Caco-2 (cell line): ENCODE measurements around the gene UBR3. TPM values are rescaled to one million over a fixed set of nuclear protein-coding genes. Genes with fewer than 3 reads are reported as not detected.
"Not testable (repeated sequence)": the region's sequence is repeated elsewhere in the genome, so short reads cannot be mapped to it uniquely, and the experiment has no call there.

Experiments used
- BruUV-seq: library from RNA; stranded (reverse); fragments of 400-500 nt; replicated peaks from 2 replicates; lab custom pipeline; 2021; lab: Mats Ljungman, UMichigan
- CTCF ChIA-PET: fragments of 300-600 bp; sonication (Branson Sonifier 250); formaldehyde crosslinking; loops from one replicate; lab custom pipeline; 2022; ENCODE audit warnings: antibody characterized with exemption; lab: Charles Lee
- POLR2A ChIA-PET: fragments of 300-600 bp; sonication (Branson Sonifier 250); formaldehyde crosslinking; loops from one replicate; lab custom pipeline; 2022; ENCODE audit warnings: antibody characterized with exemption; lab: Charles Lee
- DNase-seq, 2 experiments: peaks; one replicate each; pipeline versions ENCODE4 v3.0.0 to v3.0.0-alpha.2; 2020 to 2022
- H3K27me3 ChIP-seq: replicated peaks from 2 replicates; pipeline ENCODE4 v1.6.0; 2011; ENCODE audit warnings: low read length; ENCODE audit not compliant: control insufficient read depth, insufficient read depth
- H3K36me3 ChIP-seq: 2 replicates; pipeline ENCODE4 v1.5.1; 2011; ENCODE audit warnings: low read length; ENCODE audit not compliant: control insufficient read depth, insufficient read depth
- H3K4me1 ChIP-seq: fragments of 250-450 bp; sonication (Bioruptor Pico); 2 replicates; pipeline ENCODE4 v1.5.1; 2020; ENCODE audit warnings: mild to moderate bottlenecking
- H3K4me3 ChIP-seq: 2 replicates; pipeline ENCODE4 v1.5.1; 2011; ENCODE audit warnings: low read depth, mild to moderate bottlenecking, control low read depth, low read length
- H3K9me3 ChIP-seq: fragments of 250-450 bp; sonication (Bioruptor Pico); 2 replicates; pipeline ENCODE4 v1.5.1; 2020; ENCODE audit warnings: mild to moderate bottlenecking, moderate library complexity
- H3K27ac Mint-ChIP-seq: one replicate; pipeline ENCODE4 v1.8.0; 2022; ENCODE audit warnings: mixed read lengths; ENCODE audit not compliant: unreplicated experiment
- H3K27me3 Mint-ChIP-seq: one replicate; pipeline ENCODE4 v1.8.0; 2022; ENCODE audit warnings: mixed read lengths; ENCODE audit not compliant: insufficient read depth, unreplicated experiment
- H3K36me3 Mint-ChIP-seq: one replicate; pipeline ENCODE4 v1.8.0; 2022; ENCODE audit warnings: mild to moderate bottlenecking, mixed read lengths; ENCODE audit not compliant: insufficient read depth, unreplicated experiment
- H3K4me1 Mint-ChIP-seq: one replicate; pipeline ENCODE4 v1.8.0; 2022; ENCODE audit warnings: low read depth, mixed read lengths; ENCODE audit not compliant: unreplicated experiment
- H3K4me3 Mint-ChIP-seq: one replicate; pipeline ENCODE4 v1.8.0; 2022; ENCODE audit warnings: mild to moderate bottlenecking, moderate library complexity, mixed read lengths; ENCODE audit not compliant: unreplicated experiment
- H3K9me3 Mint-ChIP-seq: one replicate; pipeline ENCODE4 v1.8.0; 2022; ENCODE audit warnings: mixed read lengths; ENCODE audit not compliant: unreplicated experiment
- CTCF ChIP-seq, 2 experiments: fragments of 200-600 bp in 1 of 2; IDR thresholded peaks; 1 replicate in 1 of 2; 2 replicates in 1 of 2; pipeline versions ENCODE4 v1.5.1 to v1.8.0; 2011 to 2022; ENCODE audit warnings: antibody characterized with exemption in 1 of 2, control low read depth in 1 of 2, inconsistent platforms in 1 of 2, low read depth in 1 of 2, low read length in 1 of 2, mild to moderate bottlenecking in 1 of 2, moderate library complexity in 1 of 2; ENCODE audit not compliant: insufficient read depth in 1 of 2, severe bottlenecking in 1 of 2, unreplicated experiment in 1 of 2
- intact Hi-C: fragments of 100-400 bp; cut with micrococcal nuclease; formaldehyde crosslinking; loops from one replicate; pipeline ENCODE4 v1.10.0; 2022; ENCODE audit not compliant: unreplicated experiment
- total RNA-seq: library from RNA; stranded (reverse); gene quantifications from 2 replicates; pipeline ENCODE4 v1.2.3, GENCODE V29; 2022

The UBR3 gene
- total RNA-seq, 1 experiment from 2014 or later: 35.7 TPM

GRCh38 chr2:169806586-169806985 lies 20.7 kb upstream of the UBR3 start:
- Mint-ChIP-seq H3K4me3 (no peak overlapping the region), H3K27ac (no peak overlapping the region), H3K4me1 (no peaks in the 10 kb centered on the region), H3K9me3 (no peaks in the 10 kb centered on the region), H3K27me3 (no peaks in the 10 kb centered on the region), H3K36me3 (peaks cover 81% of the 10 kb centered on the region)
- no peaks in the 10 kb centered on the region; the same call in 1 of the 2 replicates for H3K36me3 ChIP-seq
- intact Hi-C loops: no loop called here
- DNase-seq: no peak
- H3K4me1 ChIP-seq: no peaks in the 10 kb centered on the region
- TF ChIP-seq CTCF (IDR thresholded peaks at IDR 0.05; ENCODE audit: insufficient read depth in 1 of 2, low read depth in 1 of 2, low read length in 1 of 2, severe bottlenecking in 1 of 2, unreplicated experiment in 1 of 2): no peak
- no TSS peak for BruUV-seq
- H3K27me3 ChIP-seq: no peaks in the 10 kb centered on the region
- CTCF ChIA-PET: no interaction called here
- H3K9me3 ChIP-seq: no peaks in the 10 kb centered on the region
- POLR2A ChIA-PET: no interaction called here
- no peak overlapping the region for H3K4me3 ChIP-seq

DNA sequence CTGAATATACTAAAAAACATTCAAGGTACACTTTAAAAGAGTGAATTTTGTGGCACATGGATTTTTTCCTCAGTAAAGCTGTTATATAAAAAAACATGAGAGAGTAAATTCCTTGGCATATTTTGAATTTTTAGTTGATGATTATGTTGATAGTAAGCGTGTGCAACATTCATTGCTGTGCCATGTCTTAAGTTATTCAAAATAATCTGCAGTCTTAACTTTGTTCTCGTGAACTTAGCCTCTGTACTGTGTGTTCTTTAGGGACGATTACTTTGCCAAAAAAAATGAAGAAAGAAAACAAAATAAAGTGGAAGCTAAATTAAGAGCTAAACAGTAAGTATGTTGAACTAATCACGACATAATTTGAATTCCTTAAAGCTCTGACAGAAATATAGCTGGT lies 19.0 kb upstream of the UBR3 start:
- Mint-ChIP-seq H3K9me3 (no peaks in the 10 kb centered on the region), H3K36me3 (peaks cover 86% of the 10 kb centered on the region), H3K4me3 (no peak overlapping the region), H3K27ac (no peak overlapping the region), H3K4me1 (no peaks in the 10 kb centered on the region), H3K27me3 (no peaks in the 10 kb centered on the region)
- no peaks in the 10 kb centered on the region for H3K4me1 ChIP-seq
- CTCF ChIA-PET: no interaction called here
- BruUV-seq: no TSS peak
- H3K27me3 ChIP-seq: no peaks in the 10 kb centered on the region
- H3K4me3 ChIP-seq: no peak overlapping the region
- no peaks in the 10 kb centered on the region for H3K9me3 ChIP-seq
- H3K36me3 ChIP-seq: peaks cover 1% of the 10 kb centered on the region
- POLR2A ChIA-PET: no interaction called here
- no peak for TF ChIP-seq CTCF (IDR thresholded peaks at IDR 0.05; ENCODE audit: insufficient read depth in 1 of 2, low read depth in 1 of 2, low read length in 1 of 2, severe bottlenecking in 1 of 2, unreplicated experiment in 1 of 2)
- DNase-seq: no peak
- intact Hi-C loops: no loop called here

GRCh38 chr2:169815849-169816248 lies 11.4 kb upstream of the UBR3 start:
- BruUV-seq: no TSS peak
- ChIA-PET POLR2A (no interaction called here), CTCF (no interaction called here)
- intact Hi-C loops: no loop called here
- Histone ChIP-seq H3K4me1 (no peaks in the 10 kb centered on the region), H3K27me3 (no peaks in the 10 kb centered on the region), H3K4me3 (no peak overlapping the region), H3K9me3 (no peaks in the 10 kb centered on the region), H3K36me3 (peaks cover 4% of the 10 kb centered on the region)
- no peaks in the 10 kb centered on the region for H3K27me3 Mint-ChIP-seq
- no peaks in the 10 kb centered on the region for H3K9me3 Mint-ChIP-seq
- no peak overlapping the region for H3K27ac Mint-ChIP-seq
- no peaks in the 10 kb centered on the region for H3K4me1 Mint-ChIP-seq
- no peak for TF ChIP-seq CTCF (IDR thresholded peaks at IDR 0.05; ENCODE audit: insufficient read depth in 1 of 2, low read depth in 1 of 2, low read length in 1 of 2, severe bottlenecking in 1 of 2, unreplicated experiment in 1 of 2)
- H3K36me3 Mint-ChIP-seq: peaks cover 63% of the 10 kb centered on the region
- no peak overlapping the region for H3K4me3 Mint-ChIP-seq
- no peak for DNase-seq

DNA sequence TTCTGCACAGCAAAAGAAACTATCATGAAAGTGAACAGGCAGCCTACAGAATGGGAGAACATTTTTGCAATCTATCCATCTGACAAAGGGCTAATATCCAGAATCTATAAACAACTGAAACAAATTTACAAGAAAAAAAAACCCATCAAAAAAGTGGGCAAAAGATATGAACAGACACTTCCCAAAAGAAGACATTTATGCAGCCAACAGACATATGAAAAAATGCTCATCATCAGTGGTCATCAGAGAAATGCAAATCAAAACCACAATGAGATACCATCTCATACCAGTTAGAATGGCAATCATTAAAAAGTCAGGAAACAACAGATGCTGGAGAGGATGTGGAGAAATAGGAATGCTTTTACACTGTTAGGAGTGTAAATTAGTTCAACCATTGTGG lies 10.3 kb upstream of the UBR3 start:
- not testable (repeated sequence) for H3K36me3 ChIP-seq

GRCh38 chr2:169817369-169817768 lies 9.9 kb upstream of the UBR3 start:
- H3K9me3 Mint-ChIP-seq, H3K9me3 ChIP-seq, H3K27me3 ChIP-seq, intact Hi-C loops, POLR2A ChIA-PET, H3K36me3 ChIP-seq, BruUV-seq, H3K4me1 Mint-ChIP-seq, H3K27ac Mint-ChIP-seq, H3K4me1 ChIP-seq, CTCF ChIA-PET, H3K4me3 Mint-ChIP-seq, DNase-seq, H3K27me3 Mint-ChIP-seq, H3K4me3 ChIP-seq: not testable (repeated sequence)
- H3K36me3 Mint-ChIP-seq: peaks cover 59% of the 10 kb centered on the region

More for the DNA sequence above, 10.3 kb upstream of the UBR3 start:
- H3K27ac Mint-ChIP-seq, CTCF ChIA-PET, H3K27me3 ChIP-seq, POLR2A ChIA-PET, DNase-seq, H3K27me3 Mint-ChIP-seq, BruUV-seq, H3K4me1 ChIP-seq, H3K4me1 Mint-ChIP-seq, intact Hi-C loops, H3K4me3 Mint-ChIP-seq, H3K9me3 ChIP-seq, H3K4me3 ChIP-seq, H3K9me3 Mint-ChIP-seq: not testable (repeated sequence)
- peaks cover 61% of the 10 kb centered on the region for H3K36me3 Mint-ChIP-seq
